Gastrocnemius medialis (tissue), 4 donors: Measurements from ENCODE around the gene DOK3.

ENCODE experiments used
- POLR2A ChIP-seq, 2 donors: fragments of 450-650 bp; IDR thresholded peaks; one replicate each; pipeline ENCODE4 v1.6.1; 2017; ENCODE audit warnings: antibody characterized with exemption in 2 of 2, mild to moderate bottlenecking in 2 of 2, moderate library complexity in 2 of 2
- TF ChIP-seq, protein P1 (sequence below), 5 experiments: fragments of 450-650 bp in 3 of 5; fragments of 200-600 bp in 2 of 5; sonication (generic) in 2 of 5; IDR thresholded peaks in 4 of 5; conservative IDR thresholded peaks in 1 of 5; 1 replicate in 4 of 5; 2 replicates in 1 of 5; pipeline ENCODE4 v1.5.1; 2016 to 2019; ENCODE audit warnings: antibody characterized with exemption in 5 of 5, mild to moderate bottlenecking in 3 of 5, moderate library complexity in 3 of 5

GRCh38 chr5:177455036-177455660 lies 54.5 kb downstream of the DOK3 start:
- TF ChIP-seq, protein P1, sequence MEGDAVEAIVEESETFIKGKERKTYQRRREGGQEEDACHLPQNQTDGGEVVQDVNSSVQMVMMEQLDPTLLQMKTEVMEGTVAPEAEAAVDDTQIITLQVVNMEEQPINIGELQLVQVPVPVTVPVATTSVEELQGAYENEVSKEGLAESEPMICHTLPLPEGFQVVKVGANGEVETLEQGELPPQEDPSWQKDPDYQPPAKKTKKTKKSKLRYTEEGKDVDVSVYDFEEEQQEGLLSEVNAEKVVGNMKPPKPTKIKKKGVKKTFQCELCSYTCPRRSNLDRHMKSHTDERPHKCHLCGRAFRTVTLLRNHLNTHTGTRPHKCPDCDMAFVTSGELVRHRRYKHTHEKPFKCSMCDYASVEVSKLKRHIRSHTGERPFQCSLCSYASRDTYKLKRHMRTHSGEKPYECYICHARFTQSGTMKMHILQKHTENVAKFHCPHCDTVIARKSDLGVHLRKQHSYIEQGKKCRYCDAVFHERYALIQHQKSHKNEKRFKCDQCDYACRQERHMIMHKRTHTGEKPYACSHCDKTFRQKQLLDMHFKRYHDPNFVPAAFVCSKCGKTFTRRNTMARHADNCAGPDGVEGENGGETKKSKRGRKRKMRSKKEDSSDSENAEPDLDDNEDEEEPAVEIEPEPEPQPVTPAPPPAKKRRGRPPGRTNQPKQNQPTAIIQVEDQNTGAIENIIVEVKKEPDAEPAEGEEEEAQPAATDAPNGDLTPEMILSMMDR (IDR thresholded peaks at IDR 0.05 in 4 of 5, conservative IDR thresholded peaks at IDR 0.05 in 1 of 5): peak; percentile 64 to 93 (median 74)
- TF ChIP-seq POLR2A (IDR thresholded peaks at IDR 0.05): peak; percentile 26 to 37
